T-cell (primary cell): ENCODE measurements around the gene SPATA9. TPM values are rescaled to one million over a fixed set of nuclear protein-coding genes. Genes with fewer than 3 reads are reported as not detected.

Experiments used
- ATAC-seq, 4 experiments: fragments of 200-7000 bp in 3 of 4; fragments of 150-1000 bp in 1 of 4; cut with Tn5 transposase; replicated peaks in 1 of 4; 1 replicate in 3 of 4; 2 replicates in 1 of 4; pipeline ENCODE4 v1.10.0; 2021; ENCODE audit warnings: moderate library complexity in 3 of 4, mild to moderate bottlenecking in 2 of 4, moderate number of reproducible peaks in 1 of 4
- CTCF ChIA-PET, 2 donors: fragments of 300-600 bp; sonication (Branson Sonifier 250); formaldehyde crosslinking; loops; one replicate each; lab custom pipeline; 2022; ENCODE audit warnings: antibody characterized with exemption in 2 of 2; lab: Charles Lee
- POLR2A ChIA-PET, 2 donors: fragments of 300-600 bp; sonication (Branson Sonifier 250); formaldehyde crosslinking; loops; one replicate each; lab custom pipeline; 2022; ENCODE audit warnings: antibody characterized with exemption in 2 of 2; lab: Charles Lee
- DNase-seq, 35 experiments: peaks; one replicate each; pipeline versions ENCODE4 v3.0.0 to v3.0.0-alpha.2; 2013 to 2023
- H3K27ac ChIP-seq: one replicate; pipeline ENCODE4 v1.5.1; 2013; ENCODE audit warnings: low read length
- H3K27me3 ChIP-seq, 2 experiments: replicated peaks in 1 of 2; 1 replicate in 1 of 2; 2 replicates in 1 of 2; pipeline versions ENCODE4 v1.6.1 to v1.7.0; 2013; ENCODE audit warnings: low read length in 1 of 2, mixed read lengths in 1 of 2; ENCODE audit not compliant: control insufficient read depth in 2 of 2, insufficient read depth in 2 of 2; ENCODE audit errors: extremely low read depth in 1 of 2
- H3K36me3 ChIP-seq, 2 donors: 1 replicate in 1 of 2; 2 replicates in 1 of 2; pipeline versions ENCODE4 v1.6.1 to v1.7.0; 2013; ENCODE audit warnings: low read length in 1 of 2; ENCODE audit not compliant: control insufficient read depth in 2 of 2, insufficient read depth in 1 of 2; ENCODE audit errors: extremely low read depth in 1 of 2
- H3K4me1 ChIP-seq, 2 experiments: 1 replicate in 1 of 2; 2 replicates in 1 of 2; pipeline versions ENCODE4 v1.6.1 to v1.7.0; 2013; ENCODE audit warnings: low read length in 2 of 2, mixed read lengths in 1 of 2; ENCODE audit not compliant: insufficient read depth in 2 of 2, control insufficient read depth in 1 of 2; ENCODE audit errors: extremely low read depth in 1 of 2
- H3K4me3 ChIP-seq, 2 donors: 1 replicate in 1 of 2; 2 replicates in 1 of 2; pipeline versions ENCODE4 v1.5.1 to v1.7.0; 2013; ENCODE audit warnings: mild to moderate bottlenecking in 2 of 2, low read length in 1 of 2, moderate library complexity in 1 of 2; ENCODE audit not compliant: control insufficient read depth in 1 of 2; ENCODE audit errors: extremely low read depth in 1 of 2
- H3K9me3 ChIP-seq: 2 replicates; pipeline ENCODE4 v1.7.0; 2013
- H3K27ac Mint-ChIP-seq, 2 donors: one replicate each; pipeline ENCODE4 v1.8.0; 2020 to 2021; ENCODE audit warnings: mild to moderate bottlenecking in 2 of 2, mixed read lengths in 2 of 2
- H3K27me3 Mint-ChIP-seq, 2 donors: one replicate each; pipeline ENCODE4 v1.8.0; 2021 to 2022; ENCODE audit warnings: mixed read lengths in 2 of 2
- H3K36me3 Mint-ChIP-seq: one replicate; pipeline ENCODE4 v1.8.0; 2021; ENCODE audit warnings: mixed read lengths
- H3K4me1 Mint-ChIP-seq, 3 donors: one replicate each; pipeline ENCODE4 v1.8.0; 2020 to 2022; ENCODE audit warnings: mixed read lengths in 3 of 3, mild to moderate bottlenecking in 1 of 3
- H3K4me3 Mint-ChIP-seq, 3 donors: one replicate each; pipeline ENCODE4 v1.8.0; 2020 to 2022; ENCODE audit warnings: mild to moderate bottlenecking in 3 of 3, mixed read lengths in 3 of 3, moderate library complexity in 3 of 3
- H3K9me3 Mint-ChIP-seq, 3 donors: one replicate each; pipeline ENCODE4 v1.8.0; 2020 to 2022; ENCODE audit warnings: mixed read lengths in 3 of 3
- WGBS: methylation state at CpG from one replicate; pipeline ENCODE4 v1.1.5; 2013; ENCODE audit warnings: missing lambda C conversion rate; ENCODE audit not compliant: insufficient coverage; 5-methylcytosine and 5-hydroxymethylcytosine counted together
- total RNA-seq, 35 experiments: library from RNA in 6 of 35; stranded (reverse) in 6 of 35; fragments of 120-200 nt in 1 of 35; gene quantifications; one replicate each; pipeline versions ENCODE4 v1.2.1 to v1.2.4 and lab custom pipeline; 2013 to 2026

SPATA9 gene
- total RNA-seq, 5 donors from 2014 or later (not counting 1 experiment from before 2014, with no cell fraction given), result not detected

DNA sequence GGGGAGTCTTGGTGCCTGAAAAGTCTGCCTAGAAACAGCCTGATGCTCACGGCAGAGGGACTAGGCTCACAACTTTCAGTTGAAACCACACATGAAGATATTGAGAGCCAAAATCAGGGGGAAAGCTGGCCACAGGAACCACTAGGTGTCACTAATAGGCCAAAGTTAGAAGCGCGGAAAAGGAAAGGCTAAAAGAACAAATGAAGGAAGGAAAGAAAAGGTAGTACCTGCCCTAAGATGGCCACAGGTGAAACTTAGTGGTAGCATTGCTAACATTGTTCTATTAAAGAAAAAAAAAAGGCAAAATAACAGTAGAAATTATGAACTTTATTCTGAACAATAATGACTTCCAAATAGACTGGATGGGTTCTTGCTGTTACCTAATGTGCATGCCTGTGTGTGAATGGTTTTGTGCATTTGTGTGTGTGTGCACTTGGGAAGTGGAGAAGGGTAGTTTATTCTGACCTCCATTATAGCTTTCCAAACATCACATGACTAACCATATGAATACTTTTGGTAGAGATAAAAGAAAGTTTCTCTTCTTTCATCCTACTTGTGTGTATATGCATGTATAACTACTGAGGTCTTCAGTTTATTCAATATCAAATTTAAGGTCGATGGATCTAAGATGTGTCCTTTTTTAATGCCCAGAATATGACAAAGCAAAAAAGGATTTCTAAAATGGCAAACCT, 38.3 kb downstream of the SPATA9 start:
- H3K4me3 Mint-ChIP-seq, result no peak overlapping the region
- WGBS, result 0% methylated on average over 3 of the region's 4 CpGs
- no peaks in the 10 kb centered on the region for H3K27me3 ChIP-seq

DNA sequence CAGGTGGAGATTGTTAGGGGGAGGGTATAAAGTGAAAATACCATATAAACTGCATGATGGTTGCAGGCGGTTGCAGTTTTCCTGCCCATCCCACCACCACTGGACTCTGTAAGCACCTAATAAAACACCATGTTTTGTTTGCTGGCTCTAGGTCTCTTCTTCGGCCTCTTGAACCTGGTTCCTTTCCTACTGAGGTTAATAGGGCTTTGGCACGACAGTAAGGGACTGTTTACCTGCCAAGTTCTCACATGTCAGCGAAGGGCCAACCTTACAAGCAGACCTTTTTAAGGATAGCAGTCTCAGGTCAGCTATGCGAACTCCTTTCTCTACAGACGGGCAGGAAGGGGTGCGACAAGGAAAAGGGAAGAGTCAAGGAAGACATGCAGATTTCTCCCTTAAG, 39.6 kb downstream of the SPATA9 start:
- ChIA-PET POLR2A (interaction anchor here in 1 of 2 donors (0.7 to 0.9 kb wide), 3 partner anchors 21 to 1304 kb away, joined by 3 to 4 read pairs (median 3); no protein-coding TSS in a partner anchor), CTCF (interaction anchor here (0.5 to 5.6 kb wide), 5 partner anchors 20 to 207 kb away, joined by 3 to 32 read pairs (median 4); no protein-coding TSS in a partner anchor)
- Histone ChIP-seq H3K4me3 (no peak overlapping the region), H3K27me3 (no peaks in the 10 kb centered on the region), H3K4me1 (peaks cover 16 to 17% of the 10 kb centered on the region in 2 experiments), H3K27ac (no peak overlapping the region), H3K9me3 (no peaks in the 10 kb centered on the region), H3K36me3 (no peaks in the 10 kb centered on the region)
- no peaks in the 10 kb centered on the region for H3K9me3 Mint-ChIP-seq
- peaks cover 22 to 33% (median 32%) of the 10 kb centered on the region in 3 donors for H3K4me1 Mint-ChIP-seq
- H3K4me3 Mint-ChIP-seq, result no peak overlapping the region
- no peak for ATAC-seq
- no peak overlapping the region for H3K27ac Mint-ChIP-seq
- H3K27me3 Mint-ChIP-seq, result peaks cover 8% of the 10 kb centered on the region in 2 donors
- DNase-seq, result no peak
- 100% methylated on average over 6 of the region's 7 CpGs for WGBS
- no peaks in the 10 kb centered on the region for H3K36me3 Mint-ChIP-seq

More for the DNA sequence above, 38.3 kb downstream of the SPATA9 start:
- peaks cover 17 to 22% of the 10 kb centered on the region in 2 experiments for H3K4me1 ChIP-seq
- H3K4me3 ChIP-seq, result no peak overlapping the region
- Mint-ChIP-seq H3K27me3 (peaks cover 0 to 3% of the 10 kb centered on the region in 2 donors), H3K36me3 (no peaks in the 10 kb centered on the region), H3K4me1 (peaks cover 30 to 39% (median 31%) of the 10 kb centered on the region in 3 donors), H3K9me3 (no peaks in the 10 kb centered on the region), H3K27ac (peak overlapping the region; percentile 50 to 71)
- H3K9me3 ChIP-seq, result no peaks in the 10 kb centered on the region
- peak in 1 of 4 experiments; percentile 13 for ATAC-seq
- ChIA-PET POLR2A (interaction anchor here in 1 of 2 donors (0.5 kb wide), 1 partner anchor 27 kb away, joined by 3 read pairs; no protein-coding TSS in a partner anchor), CTCF (interaction anchor here (0.7 to 5.6 kb wide), 10 partner anchors 9 to 330 kb away, joined by 3 to 32 read pairs (median 4); partner anchors contain the start of gene RHOBTB3 (in 1 of the 2))
- peak overlapping the region; percentile 63 for H3K27ac ChIP-seq
- peak in 21 of 35 experiments; percentile 2 to 73 (median 19) for DNase-seq
- H3K36me3 ChIP-seq, result no peaks in the 10 kb centered on the region

DNA sequence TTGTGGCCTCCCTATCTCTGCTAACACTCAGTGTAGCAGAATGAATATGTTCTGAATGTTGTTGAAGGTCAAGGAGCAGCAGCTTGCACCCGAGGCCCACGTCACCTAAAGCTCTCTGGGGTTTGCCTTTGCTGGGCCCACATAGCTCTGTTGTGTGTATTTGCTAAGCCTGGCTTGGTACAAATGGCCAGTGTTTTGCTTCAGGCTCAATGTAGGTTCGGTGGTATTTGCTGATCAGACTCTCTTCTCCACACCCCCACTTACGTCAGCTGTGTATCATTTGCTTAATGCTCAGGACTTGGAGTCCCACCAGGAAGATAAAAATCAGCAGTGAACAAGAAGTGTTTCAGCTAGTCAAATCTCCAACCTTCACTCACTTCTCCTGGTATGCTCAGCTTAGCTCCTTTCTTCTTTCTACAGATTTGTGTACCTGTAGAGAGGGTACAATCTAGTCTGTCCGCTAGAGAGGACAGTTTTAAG, 41.0 kb downstream of the SPATA9 start:
- Histone ChIP-seq H3K4me1 (peaks cover 6 to 11% of the 10 kb centered on the region in 2 experiments), H3K27me3 (no peaks in the 10 kb centered on the region), H3K27ac (no peak overlapping the region), H3K9me3 (no peaks in the 10 kb centered on the region), H3K36me3 (no peaks in the 10 kb centered on the region), H3K4me3 (no peak overlapping the region)
- H3K9me3 Mint-ChIP-seq, result no peaks in the 10 kb centered on the region
- 80% methylated on average over 1 of the region's 5 CpGs for WGBS
- CTCF ChIA-PET, result interaction anchor here (0.6 to 1.7 kb wide), 5 partner anchors 10 to 139 kb away, joined by 3 to 5 read pairs (median 4); no protein-coding TSS in a partner anchor
- POLR2A ChIA-PET, result no interaction called here
- no peak overlapping the region for H3K27ac Mint-ChIP-seq
- H3K36me3 Mint-ChIP-seq, result no peaks in the 10 kb centered on the region
- peaks cover 8 to 9% of the 10 kb centered on the region in 2 donors for H3K27me3 Mint-ChIP-seq
- peaks cover 17 to 31% (median 22%) of the 10 kb centered on the region in 3 donors for H3K4me1 Mint-ChIP-seq
- ATAC-seq (no peak), DNase-seq (no peak)
- no peak overlapping the region for H3K4me3 Mint-ChIP-seq

DNA sequence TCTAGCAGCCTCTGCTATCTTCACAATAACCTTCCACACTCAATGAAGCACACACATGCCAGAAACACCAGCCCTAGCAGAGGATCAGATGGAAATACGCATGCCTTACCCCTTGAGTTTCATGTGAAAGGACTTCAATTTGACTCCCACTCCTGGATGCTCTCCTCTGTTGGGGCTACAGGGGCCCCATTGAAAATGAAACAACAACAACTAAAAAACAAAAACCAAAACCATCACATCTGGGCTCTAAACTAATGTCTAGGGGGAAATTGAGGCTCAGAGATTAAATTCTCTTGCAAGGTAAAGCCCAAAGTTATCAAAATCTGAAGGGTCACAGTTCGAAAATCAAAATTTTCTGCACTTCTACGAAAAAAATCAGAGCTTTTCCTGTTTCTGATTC, 44.2 kb downstream of the SPATA9 start:
- WGBS, result 62% methylated on average over 3 of the region's 3 CpGs
- no peak overlapping the region for H3K4me3 Mint-ChIP-seq
- H3K27ac Mint-ChIP-seq, result no peak overlapping the region
- H3K4me1 Mint-ChIP-seq, result peaks cover 2 to 9% (median 3%) of the 10 kb centered on the region in 3 donors
- Histone ChIP-seq H3K4me3 (no peak overlapping the region), H3K27ac (no peak overlapping the region), H3K36me3 (no peaks in the 10 kb centered on the region), H3K4me1 (no peaks in the 10 kb centered on the region), H3K9me3 (no peaks in the 10 kb centered on the region), H3K27me3 (peaks cover 0 to 2% of the 10 kb centered on the region in 2 experiments)
- H3K9me3 Mint-ChIP-seq, result no peaks in the 10 kb centered on the region
- POLR2A ChIA-PET, result no interaction called here
- H3K27me3 Mint-ChIP-seq, result peaks cover 8 to 9% of the 10 kb centered on the region in 2 donors
- H3K36me3 Mint-ChIP-seq, result no peaks in the 10 kb centered on the region
- CTCF ChIA-PET, result no interaction called here
- ATAC-seq (no peak), DNase-seq (no peak)

DNA sequence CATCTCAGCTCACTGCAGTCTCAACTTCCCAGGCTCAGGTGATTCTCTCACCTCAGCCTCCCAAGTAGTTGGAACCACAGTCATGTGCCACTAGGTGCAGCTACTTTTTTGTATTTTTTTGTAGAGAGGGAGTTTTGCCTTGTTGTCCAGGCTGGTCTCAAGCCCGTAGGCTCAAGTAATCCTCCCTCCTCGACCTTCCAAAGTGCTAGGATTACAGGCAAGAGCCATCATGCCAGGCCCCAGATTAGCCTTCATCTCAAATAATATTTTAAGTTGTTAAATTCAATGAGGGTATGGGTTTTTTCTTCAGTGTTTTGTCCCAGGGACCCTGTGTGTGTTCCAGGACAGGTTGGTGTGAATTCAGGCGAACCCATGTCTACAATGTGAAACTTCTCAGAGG, 48.7 kb downstream of the SPATA9 start:
- Mint-ChIP-seq H3K9me3 (peaks cover 0 to 5% (median 0%) of the 10 kb centered on the region in 3 donors), H3K27me3 (peaks cover 4 to 9% of the 10 kb centered on the region in 2 donors), H3K36me3 (peaks cover 2% of the 10 kb centered on the region), H3K4me1 (peaks cover 26 to 33% (median 31%) of the 10 kb centered on the region in 3 donors), H3K27ac (no peak overlapping the region), H3K4me3 (no peak overlapping the region)
- no peak for DNase-seq
- POLR2A ChIA-PET, result no interaction called here
- no peak overlapping the region for H3K27ac ChIP-seq
- peaks cover 0 to 2% of the 10 kb centered on the region in 2 experiments for H3K27me3 ChIP-seq
- H3K4me3 ChIP-seq, result no peak overlapping the region
- CTCF ChIA-PET, result no interaction called here
- H3K36me3 ChIP-seq, result no peaks in the 10 kb centered on the region
- no peak for ATAC-seq
- no CpG with 5 or more reads among the region's 3 CpGs for WGBS
- H3K9me3 ChIP-seq, result no peaks in the 10 kb centered on the region
- H3K4me1 ChIP-seq, result peaks cover 7 to 11% of the 10 kb centered on the region in 2 experiments

DNA sequence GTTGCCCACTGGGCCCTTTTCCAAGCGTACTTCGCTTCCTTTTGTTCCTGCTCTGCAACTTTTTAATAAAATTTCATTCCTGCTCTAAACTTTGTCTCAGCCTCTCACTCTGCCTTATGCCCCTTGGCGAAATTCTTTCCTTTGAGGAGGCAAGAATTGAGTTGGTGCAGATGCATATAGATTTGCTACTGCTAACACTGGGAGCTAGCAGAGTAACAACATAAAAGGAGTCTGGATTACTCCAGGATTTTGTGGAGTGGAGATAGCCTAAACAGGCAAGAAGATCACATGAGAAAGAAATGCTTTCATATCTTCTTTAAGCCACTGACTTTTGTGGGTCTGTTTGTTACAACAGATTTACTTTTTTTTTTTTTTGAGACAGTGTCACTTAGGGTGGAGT, 49.1 kb downstream of the SPATA9 start:
- peak overlapping the region in 1 of 2 donors; percentile 52 for H3K27ac Mint-ChIP-seq
- DNase-seq (no peak), ATAC-seq (no peak)
- no peaks in the 10 kb centered on the region for H3K9me3 ChIP-seq
- H3K9me3 Mint-ChIP-seq, result peaks cover 0 to 5% (median 0%) of the 10 kb centered on the region in 3 donors
- peaks cover 7 to 11% of the 10 kb centered on the region in 2 experiments for H3K4me1 ChIP-seq
- no peak overlapping the region for H3K27ac ChIP-seq
- H3K4me3 ChIP-seq, result no peak overlapping the region
- H3K4me1 Mint-ChIP-seq, result peaks cover 26 to 31% (median 30%) of the 10 kb centered on the region in 3 donors
- peaks cover 0 to 2% of the 10 kb centered on the region in 2 experiments for H3K27me3 ChIP-seq
- WGBS, result no CpG with 5 or more reads among the region's 3 CpGs
- peaks cover 3 to 6% of the 10 kb centered on the region in 2 donors for H3K27me3 Mint-ChIP-seq
- ChIA-PET POLR2A (no interaction called here), CTCF (no interaction called here)
- H3K36me3 Mint-ChIP-seq, result peaks cover 2% of the 10 kb centered on the region
- H3K4me3 Mint-ChIP-seq, result no peak overlapping the region
- H3K36me3 ChIP-seq, result no peaks in the 10 kb centered on the region
